ENCODE results near the gene SERGEF.

Gene SERGEF

DNA sequence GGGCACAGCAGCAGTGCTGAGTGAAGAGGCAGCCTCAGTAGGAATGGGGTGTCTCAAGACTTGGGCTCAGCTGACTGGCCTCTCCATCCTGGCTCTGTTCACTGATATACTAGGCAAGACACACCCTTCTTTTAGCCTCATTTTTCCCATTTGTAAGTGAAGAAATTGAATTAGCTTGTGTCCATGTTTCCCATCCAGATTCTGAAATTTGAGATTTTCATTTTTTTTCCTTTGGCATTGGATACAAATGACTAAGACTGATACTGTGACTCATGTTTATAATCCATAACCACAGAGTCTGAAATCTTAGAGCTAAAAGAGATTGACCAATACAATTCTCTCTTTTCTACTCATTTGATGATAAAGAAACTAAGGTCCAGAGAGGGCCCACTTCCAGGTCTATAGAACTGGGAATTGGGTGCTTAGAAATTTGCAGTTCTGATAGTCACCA, 167.4 kb downstream of the SERGEF start:
- TF ChIP-seq POU2F2 (IDR thresholded peaks at IDR 0.05; ENCODE audit: low read depth, low read length) = no peak
- TF ChIP-seq TAF1 (IDR thresholded peaks at IDR 0.05; ENCODE audit: low read depth, low read length) = no peak
- TF ChIP-seq POLR2AphosphoS5 (IDR thresholded peaks at IDR 0.05; ENCODE audit: low read depth, low read length) = no peak
- TF ChIP-seq SPI1 (IDR thresholded peaks at IDR 0.05; ENCODE audit: low read depth, low read length) = no peak
- TF ChIP-seq POLR2A (IDR thresholded peaks at IDR 0.05; ENCODE audit: low read depth, low read length) = no peak
- no peak for TF ChIP-seq PAX5 (IDR thresholded peaks at IDR 0.05; ENCODE audit: insufficient read depth, low read length, severe bottlenecking)

DNA sequence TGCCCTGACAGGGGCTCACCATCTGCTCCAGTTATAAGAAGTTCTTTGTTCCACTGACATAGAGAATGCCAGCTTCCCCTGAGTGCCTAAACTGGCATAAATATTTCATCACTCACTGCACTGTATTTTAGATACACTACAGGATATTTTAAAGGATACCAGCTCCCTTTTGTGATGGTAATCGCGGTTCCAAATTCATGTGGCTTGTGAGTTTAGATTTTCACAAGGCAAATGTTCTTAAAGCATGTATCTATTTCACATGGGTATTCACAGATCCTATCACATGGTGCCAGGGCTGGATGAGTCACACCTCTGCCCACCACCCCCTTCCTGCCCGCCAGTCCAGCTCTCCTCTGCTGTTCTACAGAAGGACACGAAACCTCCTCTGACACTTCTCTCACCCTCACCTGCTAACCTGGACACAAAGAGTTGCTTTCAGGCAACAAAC, 172.7 kb downstream of the SERGEF start:
- TF ChIP-seq POLR2A (IDR thresholded peaks at IDR 0.05; ENCODE audit: low read depth, low read length) (no peak), POLR2AphosphoS5 (IDR thresholded peaks at IDR 0.05; ENCODE audit: low read depth, low read length) (no peak), SPI1 (IDR thresholded peaks at IDR 0.05; ENCODE audit: low read depth, low read length) (no peak)
- FAIRE-seq (no peak), DNase-seq (ENCODE audit: insufficient read length, low spot score) (no peak)

More for the DNA sequence above, 167.4 kb downstream of the SERGEF start:
- DNase-seq (ENCODE audit: insufficient read length, low spot score) = no peak
- FAIRE-seq = no peak

DNA sequence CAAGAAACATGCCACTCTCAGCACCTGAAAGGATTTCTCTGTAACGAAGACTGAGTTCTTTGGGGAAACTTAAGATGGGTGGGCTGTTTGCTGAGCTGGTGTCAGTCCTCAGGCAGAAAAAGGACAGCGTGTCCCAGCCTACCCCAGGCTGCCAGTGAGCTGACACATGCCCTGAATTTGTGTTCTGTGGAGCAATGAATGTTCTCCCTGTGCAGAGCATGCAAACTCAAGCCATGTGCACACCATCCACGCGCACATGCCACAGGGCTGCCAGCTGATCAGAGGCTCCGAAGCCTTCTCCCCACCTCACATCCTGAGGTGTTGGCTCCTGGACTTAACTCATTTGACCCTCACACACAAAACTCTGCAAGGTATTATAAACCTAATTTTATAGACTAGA, 173.4 kb downstream of the SERGEF start:
- no peak for TF ChIP-seq PAX5 (IDR thresholded peaks at IDR 0.05; ENCODE audit: insufficient read depth, low read length, severe bottlenecking)
- no peak for TF ChIP-seq POU2F2 (IDR thresholded peaks at IDR 0.05; ENCODE audit: low read depth, low read length)
- no peak for TF ChIP-seq SPI1 (IDR thresholded peaks at IDR 0.05; ENCODE audit: low read depth, low read length)
- TF ChIP-seq TAF1 (IDR thresholded peaks at IDR 0.05; ENCODE audit: low read depth, low read length) = no peak
- no peak for TF ChIP-seq POLR2AphosphoS5 (IDR thresholded peaks at IDR 0.05; ENCODE audit: low read depth, low read length)
- no peak for TF ChIP-seq POLR2A (IDR thresholded peaks at IDR 0.05; ENCODE audit: low read depth, low read length)
- no peak for DNase-seq (ENCODE audit: insufficient read length, low spot score)
- FAIRE-seq = no peak

DNA sequence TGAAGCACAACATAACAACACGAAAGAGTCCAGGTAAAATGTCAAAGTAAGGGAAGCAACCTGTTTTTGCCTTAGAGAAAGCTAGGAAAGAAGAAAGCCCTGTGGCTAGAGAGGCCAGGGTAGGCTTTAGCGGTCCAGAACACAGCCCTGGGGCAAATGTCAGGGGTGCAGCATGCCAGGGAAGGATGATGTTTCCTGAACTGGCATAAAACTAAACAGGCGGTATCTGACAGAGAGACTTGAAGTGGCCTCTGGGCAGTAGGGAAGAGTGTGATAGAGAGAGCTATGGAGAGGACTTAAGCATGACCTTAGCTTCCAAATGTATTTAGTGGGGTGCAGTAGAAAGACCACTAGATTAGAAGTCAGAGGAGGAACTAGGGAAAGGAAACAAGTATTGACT, 174.7 kb downstream of the SERGEF start:
- no peak for FAIRE-seq
- DNase-seq (ENCODE audit: insufficient read length, low spot score) = no peak
- TF ChIP-seq POLR2A (IDR thresholded peaks at IDR 0.05; ENCODE audit: low read depth, low read length) = no peak
- no peak for TF ChIP-seq POU2F2 (IDR thresholded peaks at IDR 0.05; ENCODE audit: low read depth, low read length)
- no peak for TF ChIP-seq PAX5 (IDR thresholded peaks at IDR 0.05; ENCODE audit: insufficient read depth, low read length, severe bottlenecking)
- TF ChIP-seq SPI1 (IDR thresholded peaks at IDR 0.05; ENCODE audit: low read depth, low read length) = no peak
- no peak for TF ChIP-seq TAF1 (IDR thresholded peaks at IDR 0.05; ENCODE audit: low read depth, low read length)
- no peak for TF ChIP-seq POLR2AphosphoS5 (IDR thresholded peaks at IDR 0.05; ENCODE audit: low read depth, low read length)

DNA sequence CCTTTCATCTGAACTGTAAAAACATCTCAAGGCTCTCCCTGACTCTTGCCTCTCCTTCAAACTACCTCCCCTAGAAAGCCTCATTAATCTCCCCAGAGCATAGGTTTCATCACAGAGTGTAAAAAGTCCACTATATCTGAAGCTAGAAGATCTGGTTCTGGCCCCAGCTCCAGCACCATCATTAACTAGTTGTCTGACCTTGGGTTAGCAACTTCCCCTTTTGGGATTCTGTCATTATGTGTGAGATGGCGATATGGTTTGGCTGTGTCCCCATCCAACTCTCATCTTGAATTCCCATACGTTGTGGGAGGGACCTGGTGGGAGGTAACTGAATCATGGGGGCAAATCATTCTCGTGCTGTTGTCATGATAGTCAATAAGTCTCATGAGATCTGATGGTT, 181.0 kb downstream of the SERGEF start:
- FAIRE-seq (no peak), DNase-seq (ENCODE audit: insufficient read length, low spot score) (no peak)
- TF ChIP-seq TAF1 (IDR thresholded peaks at IDR 0.05; ENCODE audit: low read depth, low read length) (no peak), SPI1 (IDR thresholded peaks at IDR 0.05; ENCODE audit: low read depth, low read length) (no peak), POLR2A (IDR thresholded peaks at IDR 0.05; ENCODE audit: low read depth, low read length) (no peak)

DNA sequence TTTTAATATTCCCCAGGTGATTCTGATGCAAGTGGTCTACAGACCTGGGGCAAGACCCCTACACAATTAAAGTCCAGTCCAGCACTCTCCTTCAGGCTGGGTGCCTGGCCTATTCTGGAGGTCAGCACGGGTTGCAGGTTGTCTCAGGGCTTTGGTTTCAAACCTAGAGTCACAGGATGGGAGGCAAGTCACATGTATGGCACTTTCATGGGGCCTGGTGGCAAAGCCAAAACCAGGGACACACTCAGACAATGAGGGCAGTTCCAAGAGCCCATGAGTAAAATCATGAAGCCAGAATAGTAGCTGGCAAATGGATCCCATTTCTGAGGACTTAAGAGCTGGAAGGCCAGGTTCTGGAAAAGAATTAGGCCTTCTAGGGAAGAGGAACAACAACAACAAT, 181.6 kb downstream of the SERGEF start:
- no peak for TF ChIP-seq TAF1 (IDR thresholded peaks at IDR 0.05; ENCODE audit: low read depth, low read length)
- FAIRE-seq (no peak), DNase-seq (ENCODE audit: insufficient read length, low spot score) (no peak)

DNA sequence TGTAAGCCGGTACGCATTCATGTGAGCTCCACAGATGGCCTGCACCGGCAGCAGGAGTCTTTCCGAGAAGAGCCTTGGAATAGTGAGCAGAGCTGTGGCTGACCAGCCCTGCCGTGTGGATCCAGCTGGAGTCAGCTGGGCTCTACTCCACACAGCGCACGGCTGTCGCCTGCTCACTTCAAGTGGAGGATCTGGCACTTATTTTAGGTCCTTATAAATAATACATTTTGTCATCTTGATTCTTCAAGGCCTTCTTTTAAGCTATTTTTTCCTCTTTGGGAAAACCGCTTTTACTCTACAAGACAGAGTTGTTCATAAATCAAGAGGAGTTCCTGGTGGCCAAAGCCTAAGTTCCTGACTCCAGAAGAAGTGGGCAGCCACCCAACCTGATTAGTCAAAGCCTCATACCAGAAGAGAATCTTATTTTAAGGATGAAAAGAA, 184.5 kb downstream of the SERGEF start:
- FAIRE-seq (no peak), DNase-seq (ENCODE audit: insufficient read length, low spot score) (no peak)
- TF ChIP-seq SPI1 (IDR thresholded peaks at IDR 0.05; ENCODE audit: low read depth, low read length) (no peak), POU2F2 (IDR thresholded peaks at IDR 0.05; ENCODE audit: low read depth, low read length) (no peak), TAF1 (IDR thresholded peaks at IDR 0.05; ENCODE audit: low read depth, low read length) (no peak), POLR2AphosphoS5 (IDR thresholded peaks at IDR 0.05; ENCODE audit: low read depth, low read length) (no peak), PAX5 (IDR thresholded peaks at IDR 0.05; ENCODE audit: insufficient read depth, low read length, severe bottlenecking) (no peak), POLR2A (IDR thresholded peaks at IDR 0.05; ENCODE audit: low read depth, low read length) (no peak)

DNA sequence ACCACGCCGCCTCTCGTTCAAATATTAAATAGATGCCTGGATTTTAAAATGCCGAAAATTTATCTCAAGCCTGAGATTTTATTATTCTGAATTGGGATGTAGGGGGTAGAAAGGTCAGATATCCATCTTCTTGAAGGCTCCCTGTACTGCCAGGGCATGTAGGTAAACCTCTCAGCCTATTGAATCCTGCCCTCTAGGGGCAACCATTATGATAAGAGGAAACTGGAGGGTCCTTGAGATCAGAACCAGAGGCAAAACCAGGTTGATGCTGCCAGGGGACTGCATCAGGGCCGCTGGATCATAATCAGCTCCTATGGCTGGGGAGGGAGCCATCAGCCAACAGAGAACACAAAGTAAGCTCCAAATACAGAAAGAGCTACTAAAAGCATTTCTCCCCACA, 185.8 kb downstream of the SERGEF start:
- no peak for TF ChIP-seq SPI1 (IDR thresholded peaks at IDR 0.05; ENCODE audit: low read depth, low read length)
- TF ChIP-seq PAX5 (IDR thresholded peaks at IDR 0.05; ENCODE audit: insufficient read depth, low read length, severe bottlenecking) = no peak
- TF ChIP-seq POU2F2 (IDR thresholded peaks at IDR 0.05; ENCODE audit: low read depth, low read length) = no peak
- FAIRE-seq = no peak
- DNase-seq (ENCODE audit: insufficient read length, low spot score) = no peak

DNA sequence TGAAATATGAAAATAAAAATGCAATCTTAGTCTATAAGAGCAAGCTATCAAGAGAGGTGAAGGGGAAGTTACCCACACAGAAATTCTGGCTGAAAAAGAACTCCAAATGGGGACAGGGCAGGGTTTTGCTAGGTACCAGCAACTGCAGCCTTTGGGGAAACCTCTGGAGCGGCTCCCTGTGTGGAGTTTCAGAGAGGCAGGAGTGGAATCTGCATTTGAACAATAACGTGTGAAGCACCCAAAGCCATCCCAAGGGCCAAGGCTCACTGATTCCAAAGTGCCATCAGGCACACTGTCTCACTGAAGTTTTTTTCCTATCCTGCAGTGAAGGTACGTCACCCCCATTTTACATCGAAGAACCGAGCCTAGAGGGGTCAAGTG, 190.5 kb downstream of the SERGEF start:
- TF ChIP-seq PAX5 (IDR thresholded peaks at IDR 0.05; ENCODE audit: insufficient read depth, low read length, severe bottlenecking) = no peak
- TF ChIP-seq POLR2AphosphoS5 (IDR thresholded peaks at IDR 0.05; ENCODE audit: low read depth, low read length) = no peak
- no peak for TF ChIP-seq SPI1 (IDR thresholded peaks at IDR 0.05; ENCODE audit: low read depth, low read length)
- no peak for TF ChIP-seq POLR2A (IDR thresholded peaks at IDR 0.05; ENCODE audit: low read depth, low read length)
- FAIRE-seq = no peak
- no peak for DNase-seq (ENCODE audit: insufficient read length, low spot score)

DNA sequence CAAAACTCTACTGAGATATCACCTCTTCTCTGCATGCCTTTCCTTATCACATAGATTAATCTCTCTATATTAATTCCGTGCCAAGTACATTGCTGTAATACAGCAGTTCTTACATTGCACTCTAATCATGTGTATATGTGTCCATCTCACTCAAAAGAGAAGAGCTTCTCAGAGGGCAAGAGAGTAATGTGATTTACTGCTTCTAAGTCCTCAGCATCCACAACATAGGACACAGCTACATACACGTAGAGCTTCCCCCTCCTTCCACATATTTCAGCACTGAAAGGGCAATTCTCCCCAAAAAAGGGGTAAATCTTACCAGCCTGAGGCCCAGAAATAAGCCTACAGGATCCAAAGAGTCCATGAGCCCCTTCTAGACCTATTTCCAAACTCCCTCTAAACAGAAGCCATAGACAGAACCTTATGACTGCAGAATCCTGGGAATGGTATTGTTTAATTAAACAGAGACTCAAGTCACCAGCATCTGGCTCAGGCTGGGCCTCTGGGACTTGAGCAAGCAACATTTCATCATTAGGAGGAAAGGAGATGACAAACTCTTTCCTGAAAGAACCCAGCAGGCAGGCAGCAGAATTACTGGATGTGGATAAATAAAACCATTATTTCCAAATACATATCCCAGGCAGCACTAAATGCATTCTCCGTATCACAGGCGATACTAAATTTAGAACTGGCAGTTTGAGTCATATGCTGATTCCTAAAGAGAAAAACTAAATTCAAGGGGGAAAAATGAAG, 191.0 kb downstream of the SERGEF start:
- TF ChIP-seq PAX5 (IDR thresholded peaks at IDR 0.05; ENCODE audit: insufficient read depth, low read length, severe bottlenecking) (no peak), POU2F2 (IDR thresholded peaks at IDR 0.05; ENCODE audit: low read depth, low read length) (no peak), POLR2A (IDR thresholded peaks at IDR 0.05; ENCODE audit: low read depth, low read length) (no peak), TAF1 (IDR thresholded peaks at IDR 0.05; ENCODE audit: low read depth, low read length) (no peak), SPI1 (IDR thresholded peaks at IDR 0.05; ENCODE audit: low read depth, low read length) (no peak)
- FAIRE-seq = no peak
- DNase-seq (ENCODE audit: insufficient read length, low spot score) = no peak
